Measurements from ENCODE around the gene THOP1.
"Not testable (repeated sequence)": the region's sequence is repeated elsewhere in the genome, so short reads cannot be mapped to it uniquely, and the experiment has no call there.

THOP1 gene

GRCh38 chr19:2805261-2805900, 20.1 kb downstream of the THOP1 start:
- DNase-seq: no peak

DNA sequence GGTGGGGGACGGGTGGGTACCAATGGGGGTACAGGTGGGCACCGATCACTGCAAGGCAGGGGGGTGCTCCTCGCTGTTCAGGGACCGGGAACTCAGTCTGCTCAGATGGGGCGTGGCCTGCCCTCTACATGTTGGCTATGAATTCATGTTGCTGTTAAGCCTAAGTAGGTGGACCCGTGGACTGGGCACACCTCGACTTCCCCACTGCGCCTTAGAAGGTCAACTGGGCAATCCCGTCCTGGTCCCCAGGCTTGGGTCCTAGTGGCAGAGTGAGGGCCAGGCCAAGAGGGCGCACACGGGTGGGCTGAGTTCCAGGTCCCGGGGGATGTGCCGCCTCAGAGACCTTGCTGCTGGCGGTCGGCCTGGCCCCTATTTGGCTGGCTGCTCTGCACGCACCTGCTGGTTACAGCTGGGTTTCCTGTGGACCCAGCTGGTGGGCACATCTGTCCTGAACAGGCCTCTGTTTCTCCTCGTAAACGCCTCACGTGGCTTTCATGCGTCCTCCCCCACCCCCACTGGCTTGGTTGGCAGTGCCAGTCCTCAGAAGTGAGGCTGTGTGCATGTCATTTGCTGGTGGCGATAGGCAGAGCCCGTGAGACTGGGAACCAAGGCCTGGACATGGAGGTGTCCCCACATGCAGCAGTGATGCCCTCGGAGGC, 20.8 kb downstream of the THOP1 start:
- no peak for DNase-seq

DNA sequence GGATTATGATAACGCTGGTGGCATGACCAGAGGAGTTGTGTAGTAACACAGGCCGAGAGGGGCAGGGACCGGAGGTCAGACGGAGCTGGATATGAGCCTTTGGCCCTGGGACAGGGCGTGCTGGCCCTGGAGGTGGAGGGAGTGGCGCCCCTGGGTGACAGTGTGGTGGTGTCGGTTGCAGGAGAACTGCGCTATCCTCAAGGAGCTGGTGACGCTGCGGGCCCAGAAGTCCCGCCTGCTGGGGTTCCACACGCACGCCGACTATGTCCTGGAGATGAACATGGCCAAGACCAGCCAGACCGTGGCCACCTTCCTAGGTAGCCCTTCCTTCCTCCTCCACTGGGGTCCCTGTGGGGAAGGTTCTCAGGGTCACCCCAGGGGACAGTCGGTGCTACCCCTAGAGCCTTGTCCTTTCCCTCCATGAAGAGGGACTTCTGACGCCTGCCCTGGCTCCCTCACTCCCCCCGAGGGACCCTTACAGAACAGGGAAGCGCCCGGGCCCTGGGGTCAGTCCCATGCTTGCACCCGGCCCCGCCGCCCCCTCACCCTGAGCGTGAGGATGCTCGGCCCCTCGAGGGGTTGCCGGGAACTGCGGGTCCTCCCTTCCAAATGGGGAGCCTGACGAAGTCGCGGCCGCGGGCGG, 21.6 kb downstream of the THOP1 start:
- no peak for DNase-seq

DNA sequence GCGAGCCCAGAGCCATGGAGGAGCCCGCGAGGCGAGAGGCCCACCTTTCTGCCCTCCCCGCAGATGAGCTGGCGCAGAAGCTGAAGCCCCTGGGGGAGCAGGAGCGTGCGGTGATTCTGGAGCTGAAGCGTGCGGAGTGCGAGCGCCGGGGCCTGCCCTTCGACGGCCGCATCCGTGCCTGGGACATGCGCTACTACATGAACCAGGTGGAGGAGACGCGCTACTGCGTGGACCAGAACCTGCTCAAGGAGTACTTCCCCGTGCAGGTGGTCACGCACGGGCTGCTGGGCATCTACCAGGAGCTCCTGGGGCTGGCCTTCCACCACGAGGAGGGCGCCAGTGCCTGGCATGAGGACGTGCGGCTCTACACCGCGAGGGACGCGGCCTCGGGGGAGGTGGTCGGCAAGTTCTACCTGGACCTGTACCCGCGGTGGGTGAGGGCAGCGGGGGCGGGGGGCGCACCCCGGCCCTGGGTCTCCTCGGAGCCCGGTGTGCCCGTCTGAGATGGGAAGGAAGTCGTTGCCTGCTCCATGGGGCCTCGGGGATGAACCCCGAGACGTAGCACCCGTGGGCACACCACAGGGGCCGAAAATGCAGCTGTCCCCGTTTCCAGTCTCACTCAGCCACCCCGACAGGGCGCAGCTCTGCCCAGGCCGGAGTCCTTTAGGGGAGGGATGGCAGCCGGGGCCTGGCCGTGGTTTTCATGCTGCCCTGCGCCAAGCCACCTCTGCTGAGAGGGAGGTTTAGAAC, 22.3 kb downstream of the THOP1 start:
- DNase-seq: no peak

DNA sequence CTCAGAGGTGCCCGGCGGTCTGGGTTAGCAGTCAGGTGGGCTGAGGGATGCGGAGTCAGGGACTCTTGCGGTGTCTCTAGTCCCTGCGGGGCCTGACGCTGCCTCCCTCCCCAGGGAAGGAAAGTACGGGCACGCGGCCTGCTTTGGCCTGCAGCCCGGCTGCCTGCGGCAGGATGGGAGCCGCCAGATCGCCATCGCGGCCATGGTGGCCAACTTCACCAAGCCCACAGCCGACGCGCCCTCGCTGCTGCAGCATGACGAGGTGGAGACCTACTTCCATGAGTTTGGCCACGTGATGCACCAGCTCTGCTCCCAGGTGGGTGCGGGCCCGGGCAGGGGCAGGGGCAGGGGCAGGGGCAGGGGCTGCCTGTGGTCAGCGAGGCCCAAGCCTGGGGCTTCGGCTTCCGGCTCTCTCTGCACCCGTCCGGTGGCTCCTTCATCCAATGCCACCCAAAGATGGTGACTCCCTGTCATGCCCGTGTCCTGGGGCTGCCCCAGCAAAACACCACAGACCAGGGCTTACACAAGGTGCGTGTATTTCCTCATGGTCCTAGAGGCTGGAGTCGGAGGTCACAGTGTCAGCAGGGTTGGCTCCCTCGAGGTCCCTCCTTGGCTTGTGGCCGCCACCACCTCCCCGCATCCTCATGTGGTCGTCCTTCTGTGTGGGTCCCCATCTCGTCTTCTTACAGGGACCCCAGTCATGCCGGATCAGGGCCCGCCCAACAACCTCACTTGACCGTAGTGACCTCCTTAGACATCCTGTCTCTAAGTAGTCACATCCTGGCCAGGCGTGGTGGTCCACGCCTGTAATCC, 23.0 kb downstream of the THOP1 start:
- no peak for DNase-seq

GRCh38 chr19:2809387-2810140, 24.3 kb downstream of the THOP1 start:
- no peak for DNase-seq

- no peak for DNase-seq
Measured at GRCh38 chr19:2810141-2811091, 25.1 kb downstream of the THOP1 start.

- DNase-seq: no peak
Measured at GRCh38 chr19:2811221-2811722, 26.0 kb downstream of the THOP1 start.

DNA sequence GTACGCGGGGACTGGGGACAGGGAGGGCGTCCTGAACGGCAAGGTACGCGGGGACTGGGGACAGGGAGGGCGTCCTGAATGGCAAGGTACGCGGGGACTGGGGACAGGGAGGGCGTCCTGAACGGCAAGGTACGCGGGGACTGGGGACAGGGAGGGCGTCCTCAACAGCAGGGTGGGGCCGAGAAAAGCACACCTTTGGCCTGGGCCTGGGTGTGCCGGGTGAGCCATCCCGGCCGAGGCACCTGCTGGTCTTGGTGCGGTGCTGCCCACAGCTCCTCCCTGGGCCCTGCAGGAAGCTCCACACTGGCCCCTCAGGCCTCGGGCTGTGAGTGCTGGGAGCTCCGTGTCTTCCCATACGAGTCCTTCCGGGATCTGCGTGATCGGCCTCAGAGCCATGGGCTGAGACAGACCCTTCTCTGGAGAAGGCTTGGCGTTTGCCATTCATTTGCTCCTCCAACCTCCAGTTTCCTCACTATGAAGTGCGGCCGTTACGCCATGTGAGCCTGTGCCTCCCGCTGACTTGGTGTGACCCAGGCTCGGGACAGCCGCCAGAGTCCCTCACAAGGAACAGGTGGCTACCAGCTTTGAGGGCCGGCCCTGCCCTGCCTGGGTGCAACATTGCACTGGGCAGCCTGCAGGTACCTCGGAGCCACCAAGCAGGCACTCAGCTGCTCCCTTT, 26.6 kb downstream of the THOP1 start:
- DNase-seq: no peak

DNA sequence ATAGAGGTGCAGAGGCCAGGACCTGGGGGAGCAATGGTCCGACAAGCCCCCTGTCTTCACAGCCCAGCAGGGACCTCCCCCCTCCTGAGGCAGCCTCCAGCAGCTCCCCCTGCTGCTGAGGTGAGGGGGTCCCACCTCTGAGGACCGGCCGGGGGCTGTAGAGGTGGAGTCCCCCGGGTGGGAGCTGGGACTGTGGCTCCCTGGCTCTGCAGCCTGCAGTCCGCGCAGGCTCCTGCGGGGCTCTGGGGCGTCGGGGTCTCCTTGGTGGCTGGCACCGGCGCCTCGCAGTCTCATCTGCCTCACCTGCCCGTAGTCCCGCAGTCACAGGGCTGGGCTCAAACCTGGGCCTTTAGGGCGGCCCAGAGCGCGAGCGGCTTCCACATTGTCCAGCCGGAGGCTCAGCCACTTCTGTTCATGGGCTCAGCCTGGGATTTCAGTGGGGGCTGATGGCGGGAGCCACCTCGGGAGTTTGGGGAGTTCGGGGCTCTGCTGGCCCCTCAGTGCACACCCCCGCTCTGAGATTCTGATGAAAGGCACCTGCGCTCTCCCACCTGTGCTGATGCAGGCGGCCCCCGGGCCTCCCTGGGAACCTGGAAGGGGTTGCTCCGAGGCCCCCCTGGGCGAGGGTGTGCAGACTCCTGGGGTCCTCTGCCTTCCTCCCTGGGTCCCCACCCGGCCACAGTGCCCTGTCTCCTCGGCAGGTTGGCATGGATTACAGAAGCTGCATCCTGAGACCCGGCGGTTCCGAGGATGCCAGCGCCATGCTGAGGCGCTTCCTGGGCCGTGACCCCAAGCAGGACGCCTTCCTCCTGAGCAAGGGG, 27.3 kb downstream of the THOP1 start:
- DNase-seq: no peak

GRCh38 chr19:2813235-2814160, 28.2 kb downstream of the THOP1 start:
- no peak for DNase-seq

GRCh38 chr19:2814426-2814825, 29.1 kb downstream of the THOP1 start:
- no peak for DNase-seq

DNA sequence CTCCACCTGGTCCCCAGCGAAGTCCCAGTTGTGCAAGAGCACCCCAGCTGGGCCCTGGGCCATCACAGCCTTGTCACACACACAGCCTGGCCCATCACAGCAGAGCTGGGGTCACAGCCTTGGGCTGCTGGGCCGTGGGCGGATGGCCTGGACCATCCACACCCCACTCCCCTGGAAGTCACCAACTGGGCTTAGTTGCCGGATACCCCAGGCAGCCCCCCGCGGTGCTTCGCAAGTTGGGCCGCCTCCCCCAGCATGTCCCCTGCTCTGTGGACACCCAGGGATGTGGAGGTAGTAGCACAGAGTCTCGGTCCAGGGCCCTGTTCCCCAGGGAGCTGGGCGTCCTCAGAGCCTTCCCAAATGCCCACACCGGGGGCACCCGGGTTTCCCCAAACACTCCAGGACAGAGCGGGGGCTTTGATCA, 29.9 kb downstream of the THOP1 start:
- DNase-seq: no peak

DNA sequence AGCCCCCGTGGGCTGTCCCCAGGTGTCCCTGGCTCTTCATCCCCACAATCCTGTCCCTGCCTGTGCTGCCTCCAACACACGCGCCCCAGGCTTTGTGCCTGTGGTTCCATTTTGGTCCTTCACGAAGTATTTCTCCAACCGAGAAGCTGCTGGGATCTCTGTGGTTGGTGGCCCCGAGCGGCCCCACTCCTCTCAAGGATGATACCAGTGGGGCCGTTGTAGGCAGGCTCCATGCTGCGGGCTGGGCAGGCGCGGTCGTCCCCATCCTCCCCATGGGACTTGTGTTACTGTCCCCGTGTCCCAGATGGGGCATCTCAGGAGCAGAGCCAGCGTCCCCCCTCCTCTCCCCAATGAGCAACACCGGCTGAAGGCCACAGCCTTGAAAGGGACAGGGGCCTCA, 30.6 kb downstream of the THOP1 start:
- no peak for DNase-seq

- no peak for DNase-seq
Measured at GRCh38 chr19:2816641-2817040, 31.3 kb downstream of the THOP1 start.

GRCh38 chr19:2817237-2817829, 32.0 kb downstream of the THOP1 start:
- not testable (repeated sequence) for DNase-seq

GRCh38 chr19:2819540-2820111, 34.3 kb downstream of the THOP1 start, which contains the start of gene ZNF554:
TSS of gene ZNF554 (plus strand) at chr19:2819868. CDS start at chr19:2820072, 204 bp downstream.
- peak; percentile 98 for DNase-seq

Measured in activated CD4-positive, alpha-beta T cell treated with anti-CD3 and anti-CD28 coated beads, Interleukin-10, Interleukin-2, amounts not matched to agents 100 ng/mL and 50 ng/mL, durations not matched to agents 16 hours and 8 hours (primary cell).